ENCODE measurements around the gene PPP1R14C.

GRCh38 chr6:150254770-150255169 lies 111.9 kb downstream of the PPP1R14C start:
- TF ChIP-seq EZH2 (IDR thresholded peaks at IDR 0.05; ENCODE audit: insufficient read depth, poor library complexity, severe bottlenecking) (no peak), EZH2phosphoT487 (IDR thresholded peaks at IDR 0.05; ENCODE audit: insufficient read depth, low read depth) (no peak)

All from GM23248 (cell line).